ENCODE measurements around the gene SELL.
"Not testable (repeated sequence)": the region's sequence is repeated elsewhere in the genome, so short reads cannot be mapped to it uniquely, and the experiment has no call there.

The SELL gene

GRCh38 chr1:169711469-169712308 lies at the start of gene SELL:
Gene SELL, minus strand, starts transcription at chr1:169711620. Its CDS starts 122 bp downstream, at chr1:169711498.
- in situ Hi-C loops (cut with HindIII; ENCODE audit: low sequenced_read_pairs) = no loop called here

GRCh38 chr1:169759038-169759437 lies 47.6 kb upstream of the SELL start:
- in situ Hi-C loops (cut with HindIII; ENCODE audit: low sequenced_read_pairs) = no loop called here

DNA sequence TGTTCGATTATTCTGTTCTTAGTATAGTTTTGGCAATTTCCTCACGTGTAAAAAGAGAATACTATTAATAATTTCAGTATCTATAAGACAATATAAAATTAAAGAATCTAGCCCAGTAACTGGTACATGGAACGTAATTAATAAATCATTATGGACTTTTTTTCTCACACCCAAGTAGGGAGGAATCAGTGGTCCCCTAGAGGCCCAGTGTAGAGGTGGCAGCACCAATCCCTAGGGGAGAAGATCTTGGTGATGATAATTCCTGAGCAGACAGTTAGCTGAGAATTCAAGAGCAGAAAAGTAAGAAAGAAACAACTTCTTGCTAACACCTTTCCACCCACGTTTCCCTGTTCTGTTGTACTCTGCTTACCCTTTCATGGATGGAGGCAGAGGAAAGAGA lies 42.1 kb upstream of the SELL start:
- in situ Hi-C loops (cut with HindIII; ENCODE audit: low sequenced_read_pairs) = no loop called here

- in situ Hi-C loops (cut with HindIII; ENCODE audit: low sequenced_read_pairs) = no loop called here
Observed at GRCh38 chr1:169750041-169750440, 38.6 kb upstream of the SELL start.

DNA sequence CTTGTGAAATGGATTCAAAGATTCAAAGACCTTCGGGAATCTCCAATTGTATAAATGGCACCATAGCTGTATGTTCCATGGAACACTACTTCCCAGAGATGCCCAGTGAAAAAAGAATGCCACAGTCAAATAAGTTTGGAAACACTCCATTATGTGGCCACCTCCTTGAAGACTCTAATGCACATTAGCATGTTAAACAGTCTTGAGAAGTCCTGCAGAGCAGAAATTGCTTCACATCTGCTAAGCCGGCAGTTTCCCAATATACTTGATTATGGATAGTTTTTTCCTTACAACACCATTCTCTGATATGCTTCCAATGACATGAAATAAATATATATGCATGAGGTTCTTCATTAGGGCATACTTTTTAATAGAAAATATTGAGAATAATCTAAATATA lies 35.1 kb upstream of the SELL start:
- in situ Hi-C loops (cut with HindIII; ENCODE audit: low sequenced_read_pairs) = no loop called here

- in situ Hi-C loops (cut with HindIII; ENCODE audit: low sequenced_read_pairs) = no loop called here
Observed at GRCh38 chr1:169745015-169745861, 33.8 kb upstream of the SELL start.

DNA sequence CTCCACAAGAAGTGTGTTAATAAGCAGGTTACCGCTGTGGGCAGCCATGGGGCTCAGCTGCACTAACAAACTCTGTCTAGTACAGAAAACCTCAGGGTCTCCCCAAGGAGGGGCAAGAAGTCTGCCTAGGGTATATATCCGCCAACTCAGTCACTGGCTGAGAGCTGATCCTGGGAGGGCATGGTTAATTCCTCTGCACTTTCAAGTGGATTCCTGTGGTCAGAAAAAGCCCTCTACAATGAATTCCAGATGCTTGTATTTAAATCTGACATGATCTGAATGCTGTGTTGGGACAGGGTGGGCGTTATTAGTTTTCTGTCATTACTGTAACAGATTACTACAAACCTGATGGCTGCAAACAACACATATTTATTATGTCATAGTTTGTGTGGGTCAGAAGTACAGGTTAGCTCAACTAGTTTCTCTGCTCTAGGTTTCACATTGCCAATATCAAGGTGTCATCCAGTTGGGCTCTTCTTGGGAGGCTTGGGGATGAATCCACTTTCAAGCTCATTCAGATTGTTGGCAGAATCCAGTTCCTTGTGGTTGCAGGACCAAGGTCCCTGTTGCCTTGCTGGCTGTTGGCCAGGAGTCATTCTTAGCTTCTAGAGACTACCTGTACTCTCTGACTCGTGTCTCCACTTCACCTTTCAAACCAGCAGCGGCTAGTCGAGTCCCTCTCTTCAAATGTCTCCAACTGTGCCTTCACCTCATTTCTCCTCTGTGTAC lies 30.4 kb upstream of the SELL start:
- in situ Hi-C loops (cut with HindIII; ENCODE audit: low sequenced_read_pairs) = no loop called here

DNA sequence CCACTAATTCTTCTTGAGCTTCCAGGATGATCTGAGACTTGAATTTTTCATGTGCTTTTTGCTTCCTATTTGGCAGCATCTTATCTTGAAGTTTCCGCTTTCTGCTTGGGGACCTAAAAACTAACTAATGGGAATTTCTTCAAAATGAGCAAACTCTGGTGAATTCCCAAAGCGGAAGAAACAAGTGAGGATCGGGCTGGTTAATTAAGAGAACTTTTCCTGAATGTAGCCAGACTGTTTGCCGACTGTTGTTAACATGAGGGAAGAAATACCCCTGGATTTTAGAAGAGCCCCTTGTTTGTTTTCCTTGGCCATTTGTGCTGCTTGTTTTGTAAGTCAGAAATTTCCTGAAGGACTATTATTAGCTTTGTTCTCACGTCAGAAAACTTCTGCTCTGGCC lies 28.6 kb upstream of the SELL start:
- in situ Hi-C loops (cut with HindIII; ENCODE audit: low sequenced_read_pairs) = no loop called here

- in situ Hi-C loops (cut with HindIII; ENCODE audit: low sequenced_read_pairs) = no loop called here
Observed at GRCh38 chr1:169733924-169734323, 22.5 kb upstream of the SELL start, which contains the start of gene SELE. Gene SELE, minus strand, starts transcription at chr1:169734079. Its CDS starts 467 bp downstream, at chr1:169733612.

DNA sequence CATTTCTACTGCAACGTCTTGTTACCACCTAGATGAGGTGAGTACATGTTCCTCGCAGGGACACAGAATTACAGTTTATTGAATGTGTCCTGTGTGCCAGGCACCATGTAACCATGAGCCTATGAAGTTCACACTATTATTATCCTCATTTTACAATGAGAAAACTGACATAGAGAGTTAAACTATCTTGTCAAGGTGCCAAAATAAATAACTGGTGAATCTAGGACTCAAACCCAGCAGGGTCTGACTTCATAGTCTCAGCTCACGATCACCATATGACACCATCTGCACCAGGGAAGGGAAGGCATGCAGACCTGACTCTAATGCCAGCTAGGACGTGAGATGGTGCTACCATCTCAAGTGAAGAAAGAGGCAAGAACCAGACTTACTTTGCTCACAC lies 20.0 kb upstream of the SELL start:
- in situ Hi-C loops (cut with HindIII; ENCODE audit: low sequenced_read_pairs) = no loop called here

DNA sequence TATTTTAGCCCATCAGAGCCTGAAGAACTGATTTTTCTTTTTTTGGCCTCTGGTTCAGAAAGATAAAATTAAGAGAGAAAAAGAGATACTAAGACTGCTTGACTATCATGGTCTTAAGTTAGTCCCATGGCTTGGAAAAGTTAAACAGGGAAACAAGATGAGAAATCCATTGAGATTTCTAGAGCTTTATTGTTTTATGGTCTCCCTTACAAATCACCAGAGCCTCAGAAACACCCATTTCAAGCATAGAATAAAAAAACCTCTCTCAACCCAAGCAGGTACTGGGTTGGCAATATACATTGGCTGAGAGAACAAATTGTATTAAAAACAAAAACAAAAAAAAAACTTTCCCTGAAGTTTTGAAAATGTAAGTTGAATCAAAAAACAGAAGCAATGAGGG lies 18.6 kb upstream of the SELL start:
- in situ Hi-C loops (cut with HindIII; ENCODE audit: low sequenced_read_pairs) = no loop called here

DNA sequence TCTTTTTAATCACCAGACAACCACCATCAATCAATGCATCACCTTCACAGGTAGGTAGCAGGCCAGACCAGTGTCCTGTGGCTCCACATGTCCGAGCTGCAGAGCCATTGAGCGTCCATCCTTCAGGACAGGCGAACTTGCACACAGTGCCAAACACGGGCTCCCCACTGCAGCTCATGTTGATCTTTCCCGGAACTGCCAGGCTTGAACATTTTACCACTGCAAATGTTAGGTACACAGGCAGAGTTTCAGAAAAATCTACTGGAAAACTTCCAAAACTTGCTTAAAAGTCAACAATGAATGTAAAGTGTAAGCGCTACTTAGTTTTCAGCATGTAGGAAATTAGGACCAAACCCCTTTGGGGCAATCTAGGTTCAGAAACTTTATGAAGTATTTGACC lies 15.9 kb upstream of the SELL start:
- in situ Hi-C loops (cut with HindIII; ENCODE audit: low sequenced_read_pairs) = no loop called here

DNA sequence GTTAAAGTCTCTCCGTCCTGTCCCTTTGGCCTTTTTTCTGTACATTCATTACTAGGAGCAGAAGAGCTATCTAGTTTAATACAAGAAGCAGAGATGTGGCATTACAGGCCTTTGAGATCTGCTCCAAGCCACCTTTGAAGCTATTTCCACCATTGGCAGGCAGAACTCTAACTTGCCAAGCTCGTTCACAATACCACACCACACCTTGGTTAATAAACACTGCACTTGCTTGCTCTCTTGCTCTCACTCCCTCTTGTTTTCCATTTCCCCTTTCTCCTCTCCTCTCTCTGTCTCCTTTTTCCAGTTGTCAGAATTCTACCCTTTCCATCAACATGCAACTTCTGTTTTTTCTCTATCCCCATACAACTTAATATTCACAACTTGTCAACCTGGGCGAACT lies 15.4 kb upstream of the SELL start:
- in situ Hi-C loops (cut with HindIII; ENCODE audit: low sequenced_read_pairs) = no loop called here

- in situ Hi-C loops (cut with HindIII; ENCODE audit: low sequenced_read_pairs) = no loop called here
Observed at GRCh38 chr1:169725930-169726329, 14.5 kb upstream of the SELL start.

- in situ Hi-C loops (cut with HindIII; ENCODE audit: low sequenced_read_pairs) = no loop called here
Observed at GRCh38 chr1:169724168-169724567, 12.7 kb upstream of the SELL start.

GRCh38 chr1:169723763-169724162 lies 12.3 kb upstream of the SELL start:
- in situ Hi-C loops (cut with HindIII; ENCODE audit: low sequenced_read_pairs) = no loop called here

- in situ Hi-C loops (cut with HindIII; ENCODE audit: low sequenced_read_pairs) = no loop called here
Observed at GRCh38 chr1:169722779-169723178, 11.4 kb upstream of the SELL start.

GRCh38 chr1:169715100-169715499 lies 3.7 kb upstream of the SELL start:
- in situ Hi-C loops (cut with HindIII; ENCODE audit: low sequenced_read_pairs) = not testable (repeated sequence)

DNA sequence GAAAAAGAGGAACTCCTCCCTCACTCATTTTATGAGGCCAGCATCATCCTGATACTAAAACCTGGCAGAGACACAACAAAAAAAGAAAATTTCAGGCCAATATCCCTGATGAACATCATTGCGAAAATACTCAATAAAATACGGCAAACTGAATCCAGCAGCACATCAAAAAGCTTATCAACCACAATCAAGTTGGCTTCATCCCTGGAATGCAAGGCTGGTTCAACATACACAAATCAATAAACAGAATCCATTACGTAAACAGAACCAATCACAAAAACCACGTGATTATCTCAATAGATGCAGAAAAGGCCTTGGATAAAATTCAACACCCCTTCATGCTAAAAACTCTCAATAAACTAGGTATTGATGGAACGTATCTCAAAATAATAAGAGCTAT lies 1.7 kb upstream of the SELL start:
- in situ Hi-C loops (cut with HindIII; ENCODE audit: low sequenced_read_pairs) = not testable (repeated sequence)

DNA sequence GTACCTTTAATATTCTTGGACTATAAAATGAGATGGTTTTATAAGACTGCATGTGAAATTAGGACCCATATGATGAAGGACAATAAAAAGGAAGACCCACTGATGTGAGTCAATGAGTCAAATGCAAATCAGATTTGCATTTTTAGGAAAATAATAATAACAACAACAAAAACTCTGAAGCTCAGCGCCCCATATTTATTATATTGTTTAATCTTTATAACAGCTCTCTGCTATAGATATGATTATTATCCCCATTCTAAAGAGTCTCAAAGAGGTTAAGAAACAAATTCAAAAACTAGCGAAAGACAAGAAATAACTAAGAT lies 850 bp upstream of the SELL start:
- in situ Hi-C loops (cut with HindIII; ENCODE audit: low sequenced_read_pairs) = no loop called here

GRCh38 chr1:169708647-169709046 lies 2.8 kb downstream of the SELL start:
- in situ Hi-C loops (cut with HindIII; ENCODE audit: low sequenced_read_pairs) = no loop called here
